Measurements from ENCODE around the gene CATSPER1. TPM values are rescaled to one million over a fixed set of nuclear protein-coding genes. Genes with fewer than 3 reads are reported as not detected.

Gene CATSPER1
- total and polyA plus RNA-seq, 2 of the 8 experiments (the other 6 are each of a cell fraction or from before 2014, with no cell fraction given): not detected

DNA sequence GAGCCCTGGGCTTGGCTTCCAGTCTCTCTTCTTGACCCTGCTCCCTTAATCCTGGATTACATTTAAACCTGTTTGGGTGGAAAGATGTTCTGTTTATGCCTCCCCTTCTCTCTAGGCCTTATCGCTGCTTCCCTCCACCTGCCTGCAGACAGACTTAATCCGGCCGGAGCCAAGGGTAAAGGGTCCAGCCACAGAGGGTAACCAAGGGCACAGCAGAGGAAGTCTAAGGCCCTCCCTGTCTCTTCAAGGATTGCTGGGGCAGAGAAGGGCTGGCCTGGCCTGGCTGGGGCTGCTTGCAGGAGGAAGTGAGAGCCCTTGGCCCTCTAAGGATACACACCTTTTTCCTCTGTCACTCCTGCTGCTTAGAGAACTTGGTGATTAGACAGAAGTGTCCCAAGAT, 20.6 kb upstream of the CATSPER1 start (continued):
- TF ChIP-seq, protein P1, sequence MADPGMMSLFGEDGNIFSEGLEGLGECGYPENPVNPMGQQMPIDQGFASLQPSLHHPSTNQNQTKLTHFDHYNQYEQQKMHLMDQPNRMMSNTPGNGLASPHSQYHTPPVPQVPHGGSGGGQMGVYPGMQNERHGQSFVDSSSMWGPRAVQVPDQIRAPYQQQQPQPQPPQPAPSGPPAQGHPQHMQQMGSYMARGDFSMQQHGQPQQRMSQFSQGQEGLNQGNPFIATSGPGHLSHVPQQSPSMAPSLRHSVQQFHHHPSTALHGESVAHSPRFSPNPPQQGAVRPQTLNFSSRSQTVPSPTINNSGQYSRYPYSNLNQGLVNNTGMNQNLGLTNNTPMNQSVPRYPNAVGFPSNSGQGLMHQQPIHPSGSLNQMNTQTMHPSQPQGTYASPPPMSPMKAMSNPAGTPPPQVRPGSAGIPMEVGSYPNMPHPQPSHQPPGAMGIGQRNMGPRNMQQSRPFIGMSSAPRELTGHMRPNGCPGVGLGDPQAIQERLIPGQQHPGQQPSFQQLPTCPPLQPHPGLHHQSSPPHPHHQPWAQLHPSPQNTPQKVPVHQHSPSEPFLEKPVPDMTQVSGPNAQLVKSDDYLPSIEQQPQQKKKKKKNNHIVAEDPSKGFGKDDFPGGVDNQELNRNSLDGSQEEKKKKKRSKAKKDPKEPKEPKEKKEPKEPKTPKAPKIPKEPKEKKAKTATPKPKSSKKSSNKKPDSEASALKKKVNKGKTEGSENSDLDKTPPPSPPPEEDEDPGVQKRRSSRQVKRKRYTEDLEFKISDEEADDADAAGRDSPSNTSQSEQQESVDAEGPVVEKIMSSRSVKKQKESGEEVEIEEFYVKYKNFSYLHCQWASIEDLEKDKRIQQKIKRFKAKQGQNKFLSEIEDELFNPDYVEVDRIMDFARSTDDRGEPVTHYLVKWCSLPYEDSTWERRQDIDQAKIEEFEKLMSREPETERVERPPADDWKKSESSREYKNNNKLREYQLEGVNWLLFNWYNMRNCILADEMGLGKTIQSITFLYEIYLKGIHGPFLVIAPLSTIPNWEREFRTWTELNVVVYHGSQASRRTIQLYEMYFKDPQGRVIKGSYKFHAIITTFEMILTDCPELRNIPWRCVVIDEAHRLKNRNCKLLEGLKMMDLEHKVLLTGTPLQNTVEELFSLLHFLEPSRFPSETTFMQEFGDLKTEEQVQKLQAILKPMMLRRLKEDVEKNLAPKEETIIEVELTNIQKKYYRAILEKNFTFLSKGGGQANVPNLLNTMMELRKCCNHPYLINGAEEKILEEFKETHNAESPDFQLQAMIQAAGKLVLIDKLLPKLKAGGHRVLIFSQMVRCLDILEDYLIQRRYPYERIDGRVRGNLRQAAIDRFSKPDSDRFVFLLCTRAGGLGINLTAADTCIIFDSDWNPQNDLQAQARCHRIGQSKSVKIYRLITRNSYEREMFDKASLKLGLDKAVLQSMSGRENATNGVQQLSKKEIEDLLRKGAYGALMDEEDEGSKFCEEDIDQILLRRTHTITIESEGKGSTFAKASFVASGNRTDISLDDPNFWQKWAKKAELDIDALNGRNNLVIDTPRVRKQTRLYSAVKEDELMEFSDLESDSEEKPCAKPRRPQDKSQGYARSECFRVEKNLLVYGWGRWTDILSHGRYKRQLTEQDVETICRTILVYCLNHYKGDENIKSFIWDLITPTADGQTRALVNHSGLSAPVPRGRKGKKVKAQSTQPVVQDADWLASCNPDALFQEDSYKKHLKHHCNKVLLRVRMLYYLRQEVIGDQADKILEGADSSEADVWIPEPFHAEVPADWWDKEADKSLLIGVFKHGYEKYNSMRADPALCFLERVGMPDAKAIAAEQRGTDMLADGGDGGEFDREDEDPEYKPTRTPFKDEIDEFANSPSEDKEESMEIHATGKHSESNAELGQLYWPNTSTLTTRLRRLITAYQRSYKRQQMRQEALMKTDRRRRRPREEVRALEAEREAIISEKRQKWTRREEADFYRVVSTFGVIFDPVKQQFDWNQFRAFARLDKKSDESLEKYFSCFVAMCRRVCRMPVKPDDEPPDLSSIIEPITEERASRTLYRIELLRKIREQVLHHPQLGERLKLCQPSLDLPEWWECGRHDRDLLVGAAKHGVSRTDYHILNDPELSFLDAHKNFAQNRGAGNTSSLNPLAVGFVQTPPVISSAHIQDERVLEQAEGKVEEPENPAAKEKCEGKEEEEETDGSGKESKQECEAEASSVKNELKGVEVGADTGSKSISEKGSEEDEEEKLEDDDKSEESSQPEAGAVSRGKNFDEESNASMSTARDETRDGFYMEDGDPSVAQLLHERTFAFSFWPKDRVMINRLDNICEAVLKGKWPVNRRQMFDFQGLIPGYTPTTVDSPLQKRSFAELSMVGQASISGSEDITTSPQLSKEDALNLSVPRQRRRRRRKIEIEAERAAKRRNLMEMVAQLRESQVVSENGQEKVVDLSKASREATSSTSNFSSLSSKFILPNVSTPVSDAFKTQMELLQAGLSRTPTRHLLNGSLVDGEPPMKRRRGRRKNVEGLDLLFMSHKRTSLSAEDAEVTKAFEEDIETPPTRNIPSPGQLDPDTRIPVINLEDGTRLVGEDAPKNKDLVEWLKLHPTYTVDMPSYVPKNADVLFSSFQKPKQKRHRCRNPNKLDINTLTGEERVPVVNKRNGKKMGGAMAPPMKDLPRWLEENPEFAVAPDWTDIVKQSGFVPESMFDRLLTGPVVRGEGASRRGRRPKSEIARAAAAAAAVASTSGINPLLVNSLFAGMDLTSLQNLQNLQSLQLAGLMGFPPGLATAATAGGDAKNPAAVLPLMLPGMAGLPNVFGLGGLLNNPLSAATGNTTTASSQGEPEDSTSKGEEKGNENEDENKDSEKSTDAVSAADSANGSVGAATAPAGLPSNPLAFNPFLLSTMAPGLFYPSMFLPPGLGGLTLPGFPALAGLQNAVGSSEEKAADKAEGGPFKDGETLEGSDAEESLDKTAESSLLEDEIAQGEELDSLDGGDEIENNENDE (IDR thresholded peaks at IDR 0.05; ENCODE audit: insufficient replicate concordance, low read length): no peak
- TF ChIP-seq CBX8 (IDR thresholded peaks at IDR 0.05; ENCODE audit: borderline replicate concordance, low read depth, low read length): no peak
- no peak for TF ChIP-seq SIX5 (IDR thresholded peaks at IDR 0.05; ENCODE audit: low read depth, low read length)
- no peak for TF ChIP-seq EGR1 (IDR thresholded peaks at IDR 0.05; ENCODE audit: borderline replicate concordance, low read depth, low read length)
- TF ChIP-seq MAFK (IDR thresholded peaks at IDR 0.05; ENCODE audit: low read depth, low read length): no peak
- TF ChIP-seq KDM5A (IDR thresholded peaks at IDR 0.05; ENCODE audit: low read length): no peak
- no peak for TF ChIP-seq EP300 (IDR thresholded peaks at IDR 0.05; ENCODE audit: borderline replicate concordance in 1 of 2, low read depth in 2 of 2, low read length in 2 of 2)
- no peak for TF ChIP-seq TEAD4 (IDR thresholded peaks at IDR 0.05; ENCODE audit: low read depth, low read length)
- TF ChIP-seq CREB1 (IDR thresholded peaks at IDR 0.05): no peak
- no peak for TF ChIP-seq SUZ12 (IDR thresholded peaks at IDR 0.05; ENCODE audit: low read length)
